Adrenal gland (tissue), 5 donors: ENCODE measurements around the gene IQSEC1.

Source experiments
- POLR2A ChIP-seq, 2 donors: fragments of 450-650 bp; IDR thresholded peaks; one replicate each; pipeline ENCODE4 v1.6.1; 2017; ENCODE audit warnings: antibody characterized with exemption in 2 of 2, mild to moderate bottlenecking in 2 of 2, moderate library complexity in 1 of 2
- TF ChIP-seq, protein P1 (sequence below), 6 experiments: fragments of 450-650 bp in 4 of 6; fragments of 200-600 bp in 2 of 6; sonication (generic) in 1 of 6; IDR thresholded peaks; 1 replicate in 5 of 6; 2 replicates in 1 of 6; pipeline versions ENCODE4 v1.5.1 to v1.8.0; 2016 to 2021; ENCODE audit warnings: antibody characterized with exemption in 6 of 6, mild to moderate bottlenecking in 2 of 6, moderate library complexity in 1 of 6
- donor health status: DM: no; HTN: no; CAD: no.

DNA sequence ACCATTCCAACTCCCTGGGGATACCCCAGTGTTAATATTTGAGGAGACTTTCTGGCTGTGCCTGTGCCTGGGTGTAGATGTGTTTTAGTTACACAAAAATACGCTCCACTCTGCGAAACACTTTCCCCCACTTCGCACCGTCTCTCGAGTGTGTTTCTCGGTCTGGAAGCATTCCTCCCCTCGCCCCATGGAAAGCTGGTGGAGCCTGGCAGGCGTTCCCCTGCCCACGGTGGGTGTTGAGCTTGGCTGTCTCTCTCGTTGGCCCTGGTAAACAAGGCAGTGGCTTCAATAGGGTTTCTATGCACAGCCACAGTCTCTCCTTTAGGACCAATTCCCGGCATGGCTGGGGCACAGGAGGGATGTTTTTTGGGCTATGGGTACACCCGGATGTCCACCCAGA lies 19.3 kb downstream of the IQSEC1 start:
- TF ChIP-seq, protein P1, sequence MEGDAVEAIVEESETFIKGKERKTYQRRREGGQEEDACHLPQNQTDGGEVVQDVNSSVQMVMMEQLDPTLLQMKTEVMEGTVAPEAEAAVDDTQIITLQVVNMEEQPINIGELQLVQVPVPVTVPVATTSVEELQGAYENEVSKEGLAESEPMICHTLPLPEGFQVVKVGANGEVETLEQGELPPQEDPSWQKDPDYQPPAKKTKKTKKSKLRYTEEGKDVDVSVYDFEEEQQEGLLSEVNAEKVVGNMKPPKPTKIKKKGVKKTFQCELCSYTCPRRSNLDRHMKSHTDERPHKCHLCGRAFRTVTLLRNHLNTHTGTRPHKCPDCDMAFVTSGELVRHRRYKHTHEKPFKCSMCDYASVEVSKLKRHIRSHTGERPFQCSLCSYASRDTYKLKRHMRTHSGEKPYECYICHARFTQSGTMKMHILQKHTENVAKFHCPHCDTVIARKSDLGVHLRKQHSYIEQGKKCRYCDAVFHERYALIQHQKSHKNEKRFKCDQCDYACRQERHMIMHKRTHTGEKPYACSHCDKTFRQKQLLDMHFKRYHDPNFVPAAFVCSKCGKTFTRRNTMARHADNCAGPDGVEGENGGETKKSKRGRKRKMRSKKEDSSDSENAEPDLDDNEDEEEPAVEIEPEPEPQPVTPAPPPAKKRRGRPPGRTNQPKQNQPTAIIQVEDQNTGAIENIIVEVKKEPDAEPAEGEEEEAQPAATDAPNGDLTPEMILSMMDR (IDR thresholded peaks at IDR 0.05): no peak
- TF ChIP-seq POLR2A (IDR thresholded peaks at IDR 0.05): no peak
